CD4-positive, alpha-beta T cell treated with Interleukin-10 for 1 hour (primary cell): ENCODE measurements around the gene SOBP.
A peak's percentile ranks its signal among the peaks of the same experiment; 100 is the strongest.
"Not testable (repeated sequence)": the region's sequence is repeated elsewhere in the genome, so short reads cannot be mapped to it uniquely, and the experiment has no call there.

ENCODE experiments used
- DNase-seq: peaks from one replicate; pipeline ENCODE4 v3.0.0-alpha.2; 2020

The SOBP gene

GRCh38 chr6:107489636-107490565 lies at the start of gene SOBP:
Gene SOBP (plus strand): TSS chr6:107490117. CDS start chr6:107490617, 500 bp downstream.
- DNase-seq, result peak; percentile 40

DNA sequence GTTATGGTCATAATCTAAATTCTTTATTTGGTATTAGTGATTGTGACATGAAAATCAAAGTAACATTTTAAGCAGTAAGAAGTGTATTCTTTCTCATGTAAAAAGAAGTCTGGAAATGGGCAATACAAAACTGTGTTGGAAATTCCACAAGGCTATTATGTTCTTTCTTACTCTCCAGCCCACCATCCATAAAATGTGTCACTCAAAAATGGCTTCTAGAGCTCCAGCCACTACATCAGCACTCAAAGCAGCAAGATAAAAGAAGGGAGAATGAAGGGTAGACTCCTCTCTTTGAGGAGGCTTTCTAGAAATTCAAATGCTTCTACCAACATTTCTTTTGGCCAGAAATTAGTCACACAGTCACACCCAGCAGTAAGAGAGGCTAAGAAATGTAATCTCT lies 49.0 kb upstream of the SOBP start:
- no peak for DNase-seq

DNA sequence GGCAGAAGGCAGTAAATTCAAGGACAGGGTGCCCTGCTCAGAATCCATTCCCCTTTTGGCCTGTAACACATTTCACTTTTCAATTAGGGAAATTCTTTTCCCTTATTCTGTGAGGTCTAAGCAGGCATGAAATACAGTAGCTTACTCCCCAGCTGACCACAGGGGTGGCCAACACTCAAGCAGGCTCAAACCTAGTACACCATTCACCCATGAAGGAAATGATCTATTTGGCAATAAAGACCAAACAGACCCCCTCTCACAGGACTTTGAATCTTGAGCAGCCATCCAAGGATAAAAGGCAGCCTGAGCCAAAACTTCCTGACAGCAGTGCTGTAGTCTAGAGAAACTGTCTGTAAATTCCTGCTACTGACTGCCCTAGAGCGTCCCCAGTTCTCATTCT lies 48.2 kb upstream of the SOBP start:
- DNase-seq, result no peak

DNA sequence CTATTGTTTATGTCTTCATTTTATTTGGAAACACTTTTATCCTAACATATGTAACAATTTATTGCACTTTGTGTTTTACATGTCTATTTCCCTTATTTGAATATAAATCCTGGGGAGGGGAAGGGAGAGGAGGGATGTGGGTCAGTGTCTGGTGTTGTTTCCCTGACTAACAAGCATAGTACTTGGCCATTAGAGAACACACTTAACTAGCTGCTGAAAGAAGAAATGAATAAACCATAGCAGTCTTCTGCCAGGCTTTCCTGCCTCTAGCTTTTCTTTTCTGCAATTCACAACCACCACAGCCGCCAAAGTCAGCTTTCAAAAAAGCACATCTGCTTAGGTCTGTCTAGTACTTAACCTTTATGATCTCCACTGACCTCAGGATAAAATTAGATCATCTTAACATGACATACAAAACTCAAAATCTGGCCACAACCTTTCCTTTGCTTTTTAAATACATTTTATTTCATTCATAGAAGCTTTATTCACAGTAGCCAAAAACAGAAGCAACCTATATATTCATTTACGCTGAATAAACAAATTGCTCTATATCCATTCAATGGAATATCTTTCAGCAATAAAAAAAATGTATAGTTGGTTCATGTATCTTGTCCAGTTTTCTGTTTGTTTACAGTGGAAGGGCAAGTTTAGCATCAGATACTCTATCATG lies 46.8 kb upstream of the SOBP start:
- no peak for DNase-seq

DNA sequence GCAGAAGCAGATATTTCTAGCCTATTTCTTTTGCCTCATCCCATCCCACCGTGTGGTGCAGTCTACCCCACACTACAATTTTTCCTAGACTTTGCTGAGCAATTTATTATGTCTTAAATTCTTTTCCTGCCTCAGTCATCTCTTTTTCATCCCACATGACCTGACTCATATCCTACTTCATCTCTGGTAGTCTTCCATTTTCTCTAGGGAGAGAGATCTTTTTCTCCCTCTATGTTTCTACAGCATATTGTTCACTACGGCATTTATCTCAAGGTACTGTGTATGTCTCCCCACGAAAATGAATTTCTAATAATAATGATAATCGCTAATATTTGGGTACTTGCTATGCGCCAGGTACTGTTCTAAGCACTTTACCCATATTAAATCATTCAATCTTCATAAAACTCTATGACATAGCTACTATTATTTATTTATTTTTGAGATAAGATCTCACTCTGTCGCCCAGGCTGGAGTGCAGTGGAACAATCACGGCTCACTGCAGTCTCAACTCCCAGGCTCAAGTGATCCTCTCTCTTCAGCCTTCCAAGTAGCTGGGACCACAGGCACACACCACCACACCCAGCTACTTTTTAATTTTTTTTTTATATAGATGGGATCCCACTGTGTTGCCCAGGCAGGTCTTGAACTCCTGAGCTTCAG lies 46.2 kb upstream of the SOBP start:
- DNase-seq, result no peak

- no peak for DNase-seq
Measured at GRCh38 chr6:107444277-107444676, 45.6 kb upstream of the SOBP start.

DNA sequence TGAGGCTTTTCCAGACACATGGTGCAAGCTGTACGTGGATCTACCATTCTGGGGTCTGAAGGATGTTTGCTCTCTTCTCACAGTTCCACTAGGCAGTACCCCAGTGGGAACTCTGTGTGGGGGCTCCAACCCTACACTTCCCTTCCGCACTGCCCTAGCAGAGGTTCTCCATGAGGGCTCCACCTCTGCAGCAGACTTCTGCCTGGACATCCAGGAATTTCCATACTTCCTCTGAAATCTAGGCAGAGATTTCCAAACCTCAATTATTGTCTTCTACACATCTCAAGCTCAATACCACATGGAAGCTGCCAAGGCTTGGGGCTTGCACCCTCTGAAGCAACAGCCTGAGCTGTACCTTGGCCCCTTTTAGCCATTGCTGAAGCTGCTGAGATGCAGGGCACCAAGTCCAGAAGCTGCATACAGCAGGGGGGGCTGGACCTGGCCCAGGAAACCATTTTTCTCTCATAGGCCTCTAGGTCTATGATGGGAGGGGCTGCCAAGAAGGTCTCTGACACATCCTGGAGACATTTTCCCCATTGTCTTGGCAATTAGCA lies 42.2 kb upstream of the SOBP start:
- no peak for DNase-seq

DNA sequence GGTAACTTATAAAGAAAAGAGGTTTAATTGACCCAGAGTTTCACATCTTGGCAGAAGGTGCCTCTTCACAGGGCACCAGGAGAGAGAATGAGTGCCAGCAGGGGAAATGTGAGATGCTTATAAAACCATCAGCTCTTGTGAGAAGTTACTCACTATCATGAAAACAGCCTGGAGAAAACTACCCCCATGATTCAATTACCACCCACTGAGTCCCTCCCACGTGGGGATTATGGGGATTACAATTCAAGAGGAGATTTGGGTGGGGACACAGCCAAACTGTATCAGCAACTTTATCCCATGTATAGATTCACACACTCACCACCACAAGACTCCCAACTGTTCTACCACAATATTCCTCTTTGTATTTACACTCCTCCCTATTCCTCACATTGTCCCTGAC lies 41.1 kb upstream of the SOBP start:
- DNase-seq, result no peak

DNA sequence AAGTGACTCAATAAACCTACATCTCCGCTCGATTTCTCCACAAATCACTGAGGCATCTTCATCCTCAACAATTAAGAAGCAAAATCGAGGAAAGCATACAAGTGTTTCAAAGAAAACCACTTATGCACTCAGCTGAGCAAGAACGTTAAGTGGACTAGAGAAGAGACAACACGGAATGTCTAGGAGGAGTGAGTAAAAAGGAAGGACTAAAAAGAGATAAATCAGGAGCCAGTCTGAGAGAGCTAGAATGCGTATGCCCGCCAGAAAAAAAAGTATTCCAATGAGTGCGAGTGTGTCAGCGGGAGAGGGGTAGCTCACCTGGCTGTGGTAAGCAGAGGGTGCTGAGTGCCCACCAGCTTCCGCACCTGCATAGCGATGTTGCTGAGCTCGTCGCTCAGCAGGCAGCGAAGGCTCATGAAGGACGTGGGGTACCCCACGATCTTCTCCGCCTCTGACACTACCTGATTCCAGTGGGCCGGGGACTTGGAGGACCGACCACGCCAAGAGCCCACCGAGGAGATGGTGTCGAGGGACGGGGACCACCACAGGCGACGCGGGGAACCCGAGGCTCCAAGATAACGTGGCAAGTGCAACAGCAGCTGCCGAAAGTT lies 31.1 kb upstream of the SOBP start:
- peak; percentile 18 for DNase-seq

- peak; percentile 97 for DNase-seq
Measured at GRCh38 chr6:107459283-107460082, 30.4 kb upstream of the SOBP start, which contains the start of gene PDSS2. Gene PDSS2 (minus strand): TSS chr6:107459564. CDS start chr6:107459285, 279 bp downstream.

DNA sequence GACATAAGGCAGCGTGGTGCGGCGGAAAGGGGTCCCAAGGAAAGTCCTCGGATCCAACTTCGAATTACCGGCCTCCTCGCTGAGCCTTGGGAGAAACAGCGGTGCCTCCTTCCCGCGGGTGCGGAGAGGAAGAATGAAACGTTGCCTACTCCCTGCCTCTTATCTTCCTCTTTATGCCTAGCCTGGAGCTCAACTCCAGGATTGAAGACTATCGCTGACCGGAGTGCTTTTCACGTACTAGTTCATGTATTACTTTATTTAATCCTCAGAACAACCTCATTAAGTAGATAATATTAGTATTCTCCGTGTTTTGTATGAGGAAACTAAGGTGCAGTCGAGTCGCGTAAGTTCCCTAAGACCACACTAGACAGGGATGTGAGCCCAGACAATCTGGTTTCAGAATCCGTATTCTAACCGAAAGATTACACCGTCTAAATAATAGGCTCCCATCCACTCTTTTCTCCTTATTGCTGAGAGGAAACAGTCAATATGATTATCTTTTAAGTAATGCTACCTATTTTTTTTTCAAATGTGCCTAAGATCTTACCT lies 29.8 kb upstream of the SOBP start:
- DNase-seq, result no peak

GRCh38 chr6:107466062-107466461 lies 23.9 kb upstream of the SOBP start:
- no peak for DNase-seq

DNA sequence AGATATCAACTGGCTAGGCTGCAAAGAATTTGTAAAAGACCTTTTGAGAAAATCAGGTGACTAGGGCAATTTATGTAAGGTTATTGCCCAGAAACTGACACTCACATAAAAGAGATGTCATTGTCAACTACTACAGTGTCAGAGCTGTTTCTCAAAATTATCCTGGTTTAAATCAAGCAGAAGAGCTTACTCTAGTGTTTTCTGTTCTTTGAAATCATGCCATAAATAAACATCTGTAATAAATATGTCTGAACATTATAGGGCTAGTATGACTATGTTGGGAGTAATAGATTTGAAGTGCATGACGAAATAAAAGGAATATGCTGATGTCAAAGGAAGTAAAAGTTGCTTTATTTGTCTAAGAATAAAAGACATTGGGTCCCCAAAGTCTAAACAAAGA lies 19.6 kb upstream of the SOBP start:
- no peak for DNase-seq

GRCh38 chr6:107473660-107474059 lies 16.3 kb upstream of the SOBP start:
- DNase-seq, result no peak

- not testable (repeated sequence) for DNase-seq
Measured at GRCh38 chr6:107475360-107475759, 14.6 kb upstream of the SOBP start.

DNA sequence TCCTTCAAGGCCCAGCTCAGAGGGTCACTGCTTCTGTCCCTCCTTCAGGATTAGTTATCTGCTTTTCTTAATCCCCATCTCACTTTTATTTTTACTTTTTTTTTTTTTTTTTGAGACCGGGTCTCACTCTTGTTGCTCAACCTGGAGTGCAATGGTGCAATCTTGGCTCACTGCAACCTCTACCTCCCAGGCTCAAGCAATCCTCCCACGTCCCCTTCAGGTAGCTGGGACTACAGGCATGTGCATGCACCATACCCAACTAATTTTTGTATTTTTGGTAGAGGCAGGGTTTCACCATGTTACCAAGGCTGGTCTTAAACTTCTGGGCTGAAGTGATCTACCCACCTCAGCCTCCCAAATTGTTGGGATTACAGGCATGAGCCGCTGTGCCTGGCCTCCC lies 14.1 kb upstream of the SOBP start:
- not testable (repeated sequence) for DNase-seq

DNA sequence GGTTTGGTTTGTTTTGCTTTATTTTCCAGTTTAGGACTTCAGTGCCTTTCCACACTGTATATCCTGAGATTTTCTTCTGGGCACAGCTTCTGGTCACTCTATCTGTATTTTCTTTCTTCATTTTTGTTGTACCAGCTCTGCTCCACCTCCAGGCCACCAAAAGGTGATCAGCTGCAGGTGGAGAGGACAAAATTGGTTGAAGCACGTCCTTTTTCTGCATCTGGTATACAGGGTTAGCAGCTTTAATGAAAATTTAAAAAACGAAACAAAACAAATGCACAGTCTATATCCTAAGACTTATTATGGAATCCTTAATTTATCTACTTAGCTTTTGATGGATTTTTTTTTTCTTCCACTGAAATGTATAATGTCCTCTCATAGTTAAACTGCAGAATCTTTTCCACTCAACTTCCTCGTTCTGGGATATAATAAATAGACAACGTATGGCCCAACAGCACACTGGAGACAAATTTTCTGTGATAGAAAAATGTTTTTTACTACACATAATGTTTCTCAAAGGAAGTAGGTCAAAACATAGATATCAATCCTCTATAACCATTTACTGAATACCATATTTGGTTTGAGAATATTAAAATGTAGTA lies 10.7 kb upstream of the SOBP start:
- DNase-seq, result no peak

DNA sequence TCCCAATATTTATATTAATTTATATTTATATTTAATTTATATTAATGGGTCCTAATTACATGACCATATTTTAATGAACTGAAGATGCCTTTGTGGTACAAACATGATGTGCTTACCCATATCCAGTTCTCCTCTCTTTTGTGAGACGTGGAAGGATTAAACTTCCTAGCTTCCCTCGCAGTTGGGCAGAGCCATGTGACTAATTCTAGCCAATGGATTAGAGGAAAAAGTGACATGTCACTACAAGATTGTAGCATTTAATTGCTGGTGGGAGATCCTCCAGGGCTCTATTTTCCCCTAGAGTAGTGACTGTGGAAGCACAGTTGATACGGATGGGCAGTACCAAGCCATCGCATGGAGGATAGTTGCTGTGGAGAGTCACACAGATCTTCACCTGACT lies 4.8 kb upstream of the SOBP start:
- DNase-seq, result no peak

DNA sequence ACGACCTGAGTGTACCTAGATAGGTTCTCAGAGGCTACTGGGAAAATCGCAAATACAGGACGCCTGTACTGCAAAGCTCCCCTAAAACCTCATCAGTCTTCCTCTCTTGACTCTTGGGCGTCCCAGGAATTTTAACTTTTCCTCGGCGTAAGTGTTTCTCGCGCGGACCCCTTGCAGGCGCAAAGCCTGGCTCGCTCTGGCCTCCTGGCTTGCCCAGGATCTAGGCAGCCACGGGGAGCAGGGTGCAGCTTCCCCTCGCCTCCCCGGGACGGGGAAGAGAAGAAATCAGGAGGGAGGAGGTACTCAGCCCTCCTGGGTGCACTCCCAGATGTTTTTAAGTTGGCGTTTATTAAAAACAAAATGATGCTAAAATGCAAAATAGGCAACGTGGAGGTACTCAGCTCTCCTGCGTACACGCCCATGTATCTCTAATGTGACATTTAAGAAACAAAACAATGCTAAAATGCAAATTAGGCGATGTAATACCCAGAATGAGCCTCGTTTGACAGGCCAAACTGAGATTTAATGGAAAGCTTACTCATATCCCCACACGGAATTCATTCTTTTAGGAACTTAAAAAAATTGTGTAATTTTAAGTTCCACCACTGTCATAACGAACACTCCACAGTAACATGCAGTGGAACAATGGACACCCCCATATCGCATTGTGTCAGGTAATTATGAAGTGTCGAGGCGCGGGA lies 1.6 kb upstream of the SOBP start:
- peak; percentile 1 for DNase-seq

- no peak for DNase-seq
Measured at GRCh38 chr6:107488875-107489635, 862 bp upstream of the SOBP start.
